HG03108 (cell line): Measurements from ENCODE around the gene ALDH16A1.

Experiments
- ATAC-seq: cut with Tn5 transposase; IDR thresholded peaks from one replicate; pipeline ENCODE4 v1.9.1; 2021; ENCODE audit warnings: moderate library complexity; ENCODE audit not compliant: unreplicated experiment

ALDH16A1 gene

GRCh38 chr19:49453013-49453756 lies at the start of gene ALDH16A1:
Gene ALDH16A1 (plus strand): TSS chr19:49453225. CDS start chr19:49453332, 107 bp downstream.
- ATAC-seq = peak; percentile 80

GRCh38 chr19:49403404-49404187 lies 49.4 kb upstream of the ALDH16A1 start:
- ATAC-seq = no peak

GRCh38 chr19:49407079-49407478 lies 45.9 kb upstream of the ALDH16A1 start:
- no peak for ATAC-seq

- ATAC-seq = no peak
Observed at GRCh38 chr19:49407482-49408015, 45.5 kb upstream of the ALDH16A1 start.

GRCh38 chr19:49408816-49409440 lies 44.1 kb upstream of the ALDH16A1 start:
- ATAC-seq = no peak

- ATAC-seq = no peak
Observed at GRCh38 chr19:49409441-49410029, 43.5 kb upstream of the ALDH16A1 start.

- no peak for ATAC-seq
Observed at GRCh38 chr19:49411681-49412326, 41.2 kb upstream of the ALDH16A1 start.

- ATAC-seq = no peak
Observed at GRCh38 chr19:49413348-49413747, 39.7 kb upstream of the ALDH16A1 start.

GRCh38 chr19:49414256-49414655 lies 38.8 kb upstream of the ALDH16A1 start:
- ATAC-seq = no peak

- no peak for ATAC-seq
Observed at GRCh38 chr19:49415102-49415809, 37.8 kb upstream of the ALDH16A1 start.

GRCh38 chr19:49415810-49416200 lies 37.2 kb upstream of the ALDH16A1 start:
- no peak for ATAC-seq

- no peak for ATAC-seq
Observed at GRCh38 chr19:49417088-49417487, 35.9 kb upstream of the ALDH16A1 start.

- no peak for ATAC-seq
Observed at GRCh38 chr19:49418511-49418910, 34.5 kb upstream of the ALDH16A1 start.

- ATAC-seq = no peak
Observed at GRCh38 chr19:49419173-49419572, 33.9 kb upstream of the ALDH16A1 start.

GRCh38 chr19:49420227-49420626 lies 32.8 kb upstream of the ALDH16A1 start:
- ATAC-seq = no peak

- ATAC-seq = no peak
Observed at GRCh38 chr19:49421039-49421877, 31.8 kb upstream of the ALDH16A1 start.

GRCh38 chr19:49421878-49422202 lies 31.2 kb upstream of the ALDH16A1 start:
- no peak for ATAC-seq

- ATAC-seq = no peak
Observed at GRCh38 chr19:49422407-49423070, 30.5 kb upstream of the ALDH16A1 start.
